ENCODE data around the gene FCMR. TPM values are rescaled to one million over a fixed set of nuclear protein-coding genes. Genes with fewer than 3 reads are reported as not detected.

Gene FCMR
- total and polyA plus RNA-seq, 2 donors from 2014 or later, result 1.3 to 16.7 TPM

GRCh38 chr1:206896261-206896660, 25.5 kb downstream of the FCMR start:
- DNase-seq (no peak), FAIRE-seq (no peak)
- Histone ChIP-seq H3K9ac (ENCODE audit: low read length in 3 of 3) (no peak overlapping the region), H3K4me3 (ENCODE audit: low read length in 3 of 3) (no peak overlapping the region), H3K27ac (ENCODE audit: low read depth in 2 of 2, low read length in 2 of 2) (no peak overlapping the region), H3K4me1 (ENCODE audit: control insufficient read depth in 2 of 3, insufficient read depth in 2 of 3, low read depth in 1 of 3, low read length in 3 of 3) (peaks cover 0 to 2% (median 0%) of the 10 kb centered on the region in 3 donors), H3K9me3 (ENCODE audit: control insufficient read depth in 2 of 3, insufficient read depth in 1 of 3, low read length in 3 of 3) (no peaks in the 10 kb centered on the region), H3K27me3 (ENCODE audit: control insufficient read depth, insufficient read depth, low read length) (no peaks in the 10 kb centered on the region), H3K36me3 (ENCODE audit: control insufficient read depth in 2 of 3, insufficient read depth in 3 of 3, low read length in 3 of 3) (no peaks in the 10 kb centered on the region)
- intact Hi-C loops (cut with DNase I), result no loop called here
- TF ChIP-seq CTCF (IDR thresholded peaks at IDR 0.05; ENCODE audit: borderline replicate concordance, extremely low read depth, insufficient read depth), result no peak

DNA sequence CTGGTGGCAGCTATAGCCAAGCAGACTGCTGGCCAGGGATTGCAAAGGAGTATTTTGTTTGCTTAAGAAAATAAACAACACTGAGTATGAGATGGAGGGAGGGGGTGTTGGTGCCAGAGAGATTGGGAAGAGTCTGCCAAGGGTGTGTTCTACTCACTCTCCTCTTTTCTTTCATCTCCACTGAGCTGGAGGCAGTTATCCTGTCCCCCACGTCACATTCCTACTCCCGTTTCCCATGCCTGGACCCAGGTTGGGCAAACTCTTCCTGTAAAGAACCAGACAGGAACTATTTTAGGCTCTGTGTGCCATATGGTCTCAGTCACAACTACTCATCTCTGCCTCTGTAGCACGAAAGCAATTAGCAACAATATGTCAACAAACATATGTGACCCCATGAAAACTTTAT, 25.9 kb downstream of the FCMR start:
- TF ChIP-seq CTCF (IDR thresholded peaks at IDR 0.05; ENCODE audit: borderline replicate concordance, extremely low read depth, insufficient read depth), result no peak
- no peak for FAIRE-seq
- Histone ChIP-seq H3K4me1 (ENCODE audit: control insufficient read depth in 2 of 3, insufficient read depth in 2 of 3, low read depth in 1 of 3, low read length in 3 of 3) (peaks cover 0 to 2% (median 0%) of the 10 kb centered on the region in 3 donors), H3K4me3 (ENCODE audit: low read length in 3 of 3) (no peak overlapping the region), H3K36me3 (ENCODE audit: control insufficient read depth in 2 of 3, insufficient read depth in 3 of 3, low read length in 3 of 3) (no peaks in the 10 kb centered on the region), H3K9ac (ENCODE audit: low read length in 3 of 3) (no peak overlapping the region), H3K9me3 (ENCODE audit: control insufficient read depth in 2 of 3, insufficient read depth in 1 of 3, low read length in 3 of 3) (no peaks in the 10 kb centered on the region), H3K27me3 (ENCODE audit: control insufficient read depth, insufficient read depth, low read length) (no peaks in the 10 kb centered on the region), H3K27ac (ENCODE audit: low read depth in 2 of 2, low read length in 2 of 2) (no peak overlapping the region)
- intact Hi-C loops (cut with DNase I), result no loop called here
- peak in 2 of 5 donors; percentile 35 to 65 for DNase-seq

DNA sequence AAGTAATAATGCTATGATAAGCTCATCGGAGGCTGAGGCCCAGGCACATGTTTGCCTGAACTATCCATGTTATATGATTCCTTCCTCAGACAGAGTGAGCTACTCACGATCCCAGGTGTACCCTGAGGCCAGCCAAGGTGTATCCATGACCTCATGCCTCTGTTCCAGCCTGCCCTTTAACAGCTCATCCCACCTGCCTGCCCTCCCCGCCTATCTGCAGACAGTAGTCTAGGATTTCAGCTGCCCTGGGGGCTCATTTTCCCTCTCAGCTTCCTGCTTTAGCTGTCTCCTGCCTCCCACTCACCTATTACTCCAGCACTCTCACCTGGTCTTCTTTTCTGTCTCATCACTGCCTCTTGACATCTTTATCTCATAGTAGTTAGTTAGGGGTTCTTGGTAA, 26.4 kb downstream of the FCMR start:
- TF ChIP-seq CTCF (IDR thresholded peaks at IDR 0.05; ENCODE audit: borderline replicate concordance, extremely low read depth, insufficient read depth), result no peak
- Histone ChIP-seq H3K27me3 (ENCODE audit: control insufficient read depth, insufficient read depth, low read length) (no peaks in the 10 kb centered on the region), H3K4me3 (ENCODE audit: low read length in 3 of 3) (no peak overlapping the region), H3K4me1 (ENCODE audit: control insufficient read depth in 2 of 3, insufficient read depth in 2 of 3, low read depth in 1 of 3, low read length in 3 of 3) (peaks cover 0 to 3% (median 2%) of the 10 kb centered on the region in 3 donors), H3K27ac (ENCODE audit: low read depth in 2 of 2, low read length in 2 of 2) (no peak overlapping the region), H3K9ac (ENCODE audit: low read length in 3 of 3) (no peak overlapping the region), H3K36me3 (ENCODE audit: control insufficient read depth in 2 of 3, insufficient read depth in 3 of 3, low read length in 3 of 3) (no peaks in the 10 kb centered on the region), H3K9me3 (ENCODE audit: control insufficient read depth in 2 of 3, insufficient read depth in 1 of 3, low read length in 3 of 3) (no peaks in the 10 kb centered on the region)
- intact Hi-C loops (cut with DNase I), result no loop called here
- peak in 4 of 5 donors; percentile 53 to 75 (median 58) for DNase-seq
- no peak for FAIRE-seq

- TF ChIP-seq CTCF (IDR thresholded peaks at IDR 0.05; ENCODE audit: borderline replicate concordance, extremely low read depth, insufficient read depth), result no peak
- H3K36me3 ChIP-seq (ENCODE audit: control insufficient read depth in 2 of 3, insufficient read depth in 3 of 3, low read length in 3 of 3), result no peaks in the 10 kb centered on the region
- no peak overlapping the region for H3K9ac ChIP-seq (ENCODE audit: low read length in 3 of 3)
- H3K27me3 ChIP-seq (ENCODE audit: control insufficient read depth, insufficient read depth, low read length), result no peaks in the 10 kb centered on the region
- no peaks in the 10 kb centered on the region for H3K9me3 ChIP-seq (ENCODE audit: control insufficient read depth in 2 of 3, insufficient read depth in 1 of 3, low read length in 3 of 3)
- DNase-seq (no peak), FAIRE-seq (no peak)
- peaks cover 0 to 4% (median 2%) of the 10 kb centered on the region in 3 donors for H3K4me1 ChIP-seq (ENCODE audit: control insufficient read depth in 2 of 3, insufficient read depth in 2 of 3, low read depth in 1 of 3, low read length in 3 of 3)
- intact Hi-C loops (cut with DNase I), result no loop called here
- no peak overlapping the region for H3K4me3 ChIP-seq (ENCODE audit: low read length in 3 of 3)
- H3K27ac ChIP-seq (ENCODE audit: low read depth in 2 of 2, low read length in 2 of 2), result no peak overlapping the region
Measured at GRCh38 chr1:206893380-206893779, 28.4 kb downstream of the FCMR start.
